HK-2 (cell line): ENCODE measurements around the gene TGM5.

ENCODE experiments used
- DNase-seq: peaks from one replicate; pipeline ENCODE4 v3.0.0-alpha.2; 2018; ENCODE audit not compliant: unreplicated experiment

The TGM5 gene

DNA sequence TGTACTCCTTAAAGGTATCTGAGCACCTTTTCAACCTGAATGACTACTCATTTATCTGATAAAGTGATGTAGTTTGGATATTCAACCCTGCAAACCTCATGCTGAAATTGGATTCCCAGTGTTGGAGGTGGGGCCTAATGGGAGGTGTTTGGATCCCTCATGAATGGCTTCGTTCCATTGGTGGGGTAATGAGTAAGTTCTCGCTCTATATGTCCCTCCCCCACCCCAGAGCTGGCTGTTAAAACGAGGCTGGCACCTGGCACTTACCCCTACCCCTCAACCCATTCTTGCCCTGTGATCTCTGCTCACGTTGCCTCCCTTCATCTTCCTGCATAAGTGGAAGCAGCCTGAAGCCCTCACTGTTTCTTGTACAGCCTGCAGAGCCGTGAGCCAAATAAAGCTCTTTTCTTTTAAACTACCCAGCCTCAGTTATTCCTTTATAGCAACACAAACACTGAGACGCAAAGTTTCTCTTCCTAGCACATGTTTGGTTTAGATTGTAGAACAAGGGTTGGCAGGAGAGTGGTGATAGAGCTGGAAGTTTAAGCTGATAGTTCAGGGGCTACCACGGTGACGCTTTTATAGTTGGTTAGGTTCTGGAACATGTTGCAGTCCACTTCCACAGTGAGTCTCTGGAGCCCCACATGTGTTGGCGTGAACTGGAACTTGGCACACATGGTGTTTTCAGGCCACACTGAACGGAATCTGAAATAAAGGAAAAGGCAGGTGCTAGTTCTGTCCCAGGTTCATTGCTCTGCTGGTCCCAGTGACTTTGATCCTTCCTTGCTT lies 69.8 kb downstream of the TGM5 start:
- no peak for DNase-seq

DNA sequence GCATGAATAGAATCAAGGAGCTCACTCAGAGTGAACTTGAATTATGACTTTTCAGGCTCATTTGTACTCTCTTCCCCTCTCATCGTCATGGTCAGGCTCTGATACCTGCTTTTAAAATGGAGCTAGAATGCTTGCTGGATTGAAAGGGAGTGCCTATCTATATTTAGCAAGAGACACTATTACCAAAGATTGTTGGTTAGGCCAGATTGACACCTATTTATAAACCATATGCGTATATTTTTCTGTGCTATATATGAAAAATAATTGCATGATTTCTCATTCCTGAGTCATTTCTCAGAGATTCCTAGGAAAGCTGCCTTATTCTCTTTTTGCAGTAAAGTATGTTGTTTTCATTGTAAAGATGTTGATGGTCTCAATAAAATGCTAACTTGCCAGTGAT lies 71.9 kb downstream of the TGM5 start:
- no peak for DNase-seq

DNA sequence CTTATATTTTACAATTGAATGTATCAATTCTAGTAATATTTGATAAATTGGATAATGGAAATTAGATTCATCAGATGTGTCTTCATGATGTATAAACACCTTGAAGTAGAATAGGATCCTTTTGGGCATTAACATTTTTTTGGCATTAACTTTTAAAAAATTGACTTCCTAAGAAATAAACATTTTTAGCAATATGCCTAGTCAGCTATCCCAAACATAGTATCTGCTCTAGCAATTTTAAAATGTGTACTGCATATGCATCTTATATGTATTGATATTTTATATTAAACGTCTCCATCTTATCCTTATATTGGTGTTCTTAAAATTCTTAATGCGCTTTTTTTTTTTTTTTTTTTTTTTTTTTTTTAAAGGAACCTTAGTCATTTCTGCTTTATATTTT lies 73.0 kb downstream of the TGM5 start:
- DNase-seq: no peak

DNA sequence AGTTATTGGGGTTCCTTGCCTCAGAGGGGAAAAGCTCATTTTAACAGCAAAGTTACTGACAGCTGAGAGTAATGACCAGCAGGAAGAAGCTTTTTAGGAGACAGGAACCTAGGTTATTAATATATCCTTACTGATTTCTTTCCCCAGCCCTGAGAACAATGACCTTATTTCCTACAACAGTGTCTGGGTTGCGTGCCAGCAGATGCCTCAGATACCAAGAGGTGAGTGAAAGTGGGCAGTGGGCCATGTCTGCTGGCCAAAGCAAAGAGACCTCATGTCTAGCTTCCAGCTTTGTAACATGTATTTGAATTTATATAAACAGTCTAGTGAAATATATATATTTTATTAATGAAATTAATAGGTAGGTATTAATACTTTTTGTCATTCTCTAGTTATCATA lies 76.5 kb downstream of the TGM5 start:
- no peak for DNase-seq

DNA sequence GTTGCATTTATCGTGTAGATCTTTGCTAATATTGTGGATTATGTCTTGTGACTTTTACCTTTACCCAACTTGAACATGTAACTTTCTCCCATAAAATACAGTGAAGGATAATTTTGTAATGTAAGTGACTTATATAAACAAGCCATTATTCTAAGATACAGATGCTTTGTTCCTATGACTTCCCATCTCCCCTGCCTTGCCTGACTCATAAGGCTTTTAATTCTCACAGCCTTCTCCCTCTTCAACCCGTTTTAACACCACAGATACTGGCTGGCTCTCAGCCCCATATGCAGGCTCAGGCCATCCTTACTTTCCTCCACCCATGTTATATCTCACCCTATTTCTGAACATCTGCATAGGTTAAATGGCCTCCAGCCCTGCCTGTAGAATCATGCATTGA lies 77.4 kb downstream of the TGM5 start:
- DNase-seq: no peak

DNA sequence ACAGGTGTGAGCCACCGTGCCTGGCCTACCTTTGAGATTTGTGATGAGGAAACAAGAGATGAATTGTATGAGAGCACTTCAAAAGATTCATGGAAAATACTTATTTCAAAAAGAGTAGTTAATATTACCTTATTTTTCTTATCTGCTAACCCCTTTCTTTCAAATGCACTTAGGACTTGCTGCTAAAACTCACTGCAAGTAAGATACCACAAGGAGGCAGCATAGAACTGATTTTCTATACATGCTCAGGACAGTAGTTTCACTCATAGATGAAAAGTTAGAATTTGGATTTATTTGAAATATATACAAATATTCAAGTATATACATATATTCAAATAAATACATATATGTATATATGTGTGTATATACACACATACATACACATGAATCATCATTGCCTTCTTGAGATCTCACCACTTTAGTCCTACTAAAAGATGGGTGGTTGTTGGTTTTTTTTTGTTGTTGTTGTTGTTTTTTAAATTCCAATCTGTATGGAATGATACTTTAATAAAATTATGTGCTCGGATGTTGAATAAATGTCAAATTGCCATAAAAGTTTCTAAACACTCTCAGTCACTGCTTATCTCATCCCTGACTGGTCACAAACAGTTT lies 79.1 kb downstream of the TGM5 start:
- no peak for DNase-seq

DNA sequence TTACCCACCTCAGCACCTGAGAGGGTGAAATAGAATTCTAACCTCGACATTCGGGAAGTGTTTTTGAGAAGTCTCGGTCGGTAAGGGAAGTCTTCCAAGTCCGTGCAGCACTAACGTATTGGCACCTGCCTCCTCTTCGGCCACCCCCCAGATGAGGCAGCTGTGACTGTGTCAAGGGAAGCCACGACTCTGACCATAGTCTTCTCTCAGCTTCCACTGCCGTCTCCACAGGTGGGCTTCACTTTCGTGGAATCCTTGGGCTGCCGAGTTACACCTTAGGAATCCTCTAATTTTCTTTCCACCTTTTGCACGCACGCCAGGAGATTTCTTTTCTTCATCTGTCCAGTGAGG lies 80.8 kb downstream of the TGM5 start:
- DNase-seq: no peak

DNA sequence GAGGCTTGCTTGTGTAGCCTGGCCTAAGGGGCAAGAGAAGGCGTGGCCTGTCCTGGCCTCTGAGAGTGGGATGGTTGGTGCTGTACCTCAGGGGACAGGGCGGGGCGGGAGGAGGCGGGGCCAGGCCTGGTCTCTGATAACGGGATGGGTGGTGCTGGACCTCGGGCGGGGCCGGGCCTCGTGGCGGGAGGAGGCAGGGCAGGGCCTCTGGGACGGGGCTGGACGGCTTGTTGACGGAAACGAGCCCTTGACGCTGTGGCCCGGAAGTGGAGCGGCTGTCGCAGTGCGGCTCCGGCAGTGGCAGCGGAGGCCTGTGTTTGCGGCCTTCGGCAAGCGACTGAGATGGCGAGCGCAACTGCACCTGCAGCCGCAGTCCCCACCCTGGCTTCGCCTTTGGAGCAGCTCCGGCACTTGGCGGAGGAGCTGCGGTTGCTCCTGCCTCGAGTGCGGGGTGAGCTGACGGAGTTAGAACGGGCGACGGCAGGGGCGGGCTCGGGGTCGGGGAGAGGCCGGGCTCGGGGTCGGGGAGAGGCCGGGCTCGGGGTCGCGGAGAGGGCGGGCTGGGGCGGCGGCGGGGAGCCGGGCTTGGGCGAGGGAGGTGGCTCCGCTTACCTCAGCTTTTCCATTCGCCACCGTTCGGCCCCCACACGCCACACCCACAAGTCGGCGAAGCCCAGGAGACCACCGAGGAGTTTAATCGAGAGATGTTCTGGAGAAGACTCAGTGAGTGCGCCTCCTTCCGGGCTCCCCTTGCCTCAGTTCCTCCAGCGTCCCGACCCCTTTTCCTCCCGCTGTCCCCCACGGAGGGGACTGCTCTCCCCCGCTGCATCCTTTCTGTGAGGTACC lies 81.3 kb downstream of the TGM5 start, which contains the start of gene CCNDBP1:
CCNDBP1 (plus strand) TSS at position 247 of the 846 bp plus-strand sequence; CDS start at position 343, 96 bp downstream.
- DNase-seq: peak; percentile 91

DNA sequence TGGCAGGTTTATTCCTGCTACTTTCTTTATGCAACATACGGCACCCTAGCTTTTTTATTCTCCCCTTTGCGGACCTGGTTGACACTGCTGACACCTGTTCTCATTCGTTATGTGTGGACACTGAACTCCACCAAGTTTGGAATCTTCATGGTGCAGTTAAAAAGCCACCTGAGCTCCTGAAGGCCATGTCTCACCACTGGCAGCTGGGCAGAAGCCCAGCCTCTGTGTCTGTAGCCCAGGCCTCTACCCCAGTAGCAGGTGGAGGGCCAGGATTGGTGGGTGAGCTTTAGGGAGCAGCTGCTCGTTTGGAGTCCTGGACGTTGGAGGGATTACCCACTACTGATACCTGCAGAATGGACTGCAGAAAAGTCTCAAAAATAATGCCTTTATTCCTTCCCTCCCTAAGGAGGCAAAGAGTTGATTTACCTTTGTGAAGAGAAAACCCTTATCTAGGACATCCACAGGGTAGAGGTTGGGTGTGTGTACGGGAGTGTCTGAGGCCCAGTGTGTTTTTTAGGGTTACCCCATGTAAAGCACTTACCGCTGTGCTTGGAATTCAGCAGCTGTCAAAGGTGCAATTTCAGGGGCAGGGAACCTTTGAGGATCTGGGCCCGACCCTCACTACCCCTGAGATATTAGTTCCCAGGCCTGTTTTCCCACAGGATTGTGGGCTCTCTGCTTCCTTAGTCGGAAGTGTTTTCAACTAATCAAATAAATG lies 82.2 kb downstream of the TGM5 start:
- no peak for DNase-seq

DNA sequence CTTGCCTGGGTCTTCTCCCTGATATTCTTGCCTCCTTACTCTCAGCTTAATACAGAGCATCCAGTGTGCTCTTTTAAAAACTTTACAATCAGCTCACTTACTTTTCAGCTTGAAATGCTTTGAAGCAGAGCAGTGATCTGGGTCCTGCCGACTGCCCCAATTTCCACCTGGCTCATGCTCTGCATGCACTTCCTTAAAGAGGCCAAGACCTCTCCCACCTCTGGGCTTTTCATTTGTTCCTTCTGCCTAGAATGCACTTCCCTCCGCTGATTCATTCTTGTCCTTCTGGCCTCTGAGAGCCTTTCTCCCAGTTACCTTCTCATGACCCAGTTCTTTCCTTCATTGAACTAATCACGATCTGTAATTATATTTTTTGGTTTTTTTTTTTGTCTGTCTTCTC lies 83.5 kb downstream of the TGM5 start:
- DNase-seq: no peak
